Activated CD8-positive, alpha-beta memory T cell treated with anti-CD3 and anti-CD28 coated beads, Interleukin-2, amount 50 U/mL, for 1 hour (primary cell): Measurements from ENCODE around the gene RUNX2.
"Not testable (repeated sequence)": the region's sequence is repeated elsewhere in the genome, so short reads cannot be mapped to it uniquely, and the experiment has no call there.

Source experiments
- DNase-seq: peaks from one replicate; pipeline ENCODE4 v3.0.0-alpha.2; 2020; ENCODE audit errors: extremely low read depth

RUNX2 gene

DNA sequence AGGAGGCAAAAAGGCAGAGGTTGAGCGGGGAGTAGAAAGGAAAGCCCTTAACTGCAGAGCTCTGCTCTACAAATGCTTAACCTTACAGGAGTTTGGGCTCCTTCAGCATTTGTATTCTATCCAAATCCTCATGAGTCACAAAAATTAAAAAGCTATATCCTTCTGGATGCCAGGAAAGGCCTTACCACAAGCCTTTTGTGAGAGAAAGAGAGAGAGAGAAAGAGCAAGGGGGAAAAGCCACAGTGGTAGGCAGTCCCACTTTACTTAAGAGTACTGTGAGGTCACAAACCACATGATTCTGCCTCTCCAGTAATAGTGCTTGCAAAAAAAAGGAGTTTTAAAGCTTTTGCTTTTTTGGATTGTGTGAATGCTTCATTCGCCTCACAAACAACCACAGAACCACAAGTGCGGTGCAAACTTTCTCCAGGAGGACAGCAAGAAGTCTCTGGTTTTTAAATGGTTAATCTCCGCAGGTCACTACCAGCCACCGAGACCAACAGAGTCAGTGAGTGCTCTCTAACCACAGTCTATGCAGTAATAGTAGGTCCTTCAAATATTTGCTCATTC, at the start of gene RUNX2:
TSS of gene RUNX2 (plus strand) at position 375 of the 567 bp plus-strand sequence. CDS start 397 bp downstream, outside the sequence.
- DNase-seq, result no peak

DNA sequence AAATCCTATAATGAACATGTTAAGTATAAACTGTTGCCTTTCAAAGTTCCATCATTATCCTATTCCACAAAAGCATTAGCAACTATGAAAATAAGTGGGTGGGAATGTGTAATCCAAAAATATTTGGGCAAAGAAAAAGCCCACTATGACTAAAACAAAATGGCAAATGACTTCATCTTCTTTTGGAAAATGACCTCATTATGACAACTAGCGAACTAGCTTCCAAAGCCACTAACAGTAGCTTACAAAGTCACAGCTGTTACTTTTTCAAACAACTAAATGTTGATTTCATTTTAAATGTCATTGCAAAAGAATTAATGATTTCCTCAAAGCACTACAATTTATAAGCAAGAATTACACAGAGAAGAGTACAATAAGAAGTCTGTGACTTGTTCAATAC, 49.8 kb upstream of the RUNX2 start:
- no peak for DNase-seq

DNA sequence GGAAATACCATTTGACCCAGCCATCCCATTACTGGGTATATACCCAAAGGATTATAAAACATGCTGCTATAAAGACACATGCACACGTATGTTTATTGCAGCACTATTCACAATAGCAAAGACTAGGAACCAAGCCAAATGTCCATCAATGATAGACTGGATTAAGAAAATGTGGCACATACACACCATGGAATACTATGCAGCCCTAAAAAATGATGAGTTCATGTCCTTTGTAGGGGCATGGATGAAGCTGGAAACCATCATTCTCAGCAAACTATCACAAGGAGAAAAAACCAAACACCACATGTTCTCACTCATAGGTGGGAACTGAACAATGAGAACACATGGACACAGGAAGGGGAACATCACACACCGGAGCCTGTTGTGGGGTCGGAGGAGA, 41.4 kb upstream of the RUNX2 start:
- DNase-seq, result not testable (repeated sequence)

DNA sequence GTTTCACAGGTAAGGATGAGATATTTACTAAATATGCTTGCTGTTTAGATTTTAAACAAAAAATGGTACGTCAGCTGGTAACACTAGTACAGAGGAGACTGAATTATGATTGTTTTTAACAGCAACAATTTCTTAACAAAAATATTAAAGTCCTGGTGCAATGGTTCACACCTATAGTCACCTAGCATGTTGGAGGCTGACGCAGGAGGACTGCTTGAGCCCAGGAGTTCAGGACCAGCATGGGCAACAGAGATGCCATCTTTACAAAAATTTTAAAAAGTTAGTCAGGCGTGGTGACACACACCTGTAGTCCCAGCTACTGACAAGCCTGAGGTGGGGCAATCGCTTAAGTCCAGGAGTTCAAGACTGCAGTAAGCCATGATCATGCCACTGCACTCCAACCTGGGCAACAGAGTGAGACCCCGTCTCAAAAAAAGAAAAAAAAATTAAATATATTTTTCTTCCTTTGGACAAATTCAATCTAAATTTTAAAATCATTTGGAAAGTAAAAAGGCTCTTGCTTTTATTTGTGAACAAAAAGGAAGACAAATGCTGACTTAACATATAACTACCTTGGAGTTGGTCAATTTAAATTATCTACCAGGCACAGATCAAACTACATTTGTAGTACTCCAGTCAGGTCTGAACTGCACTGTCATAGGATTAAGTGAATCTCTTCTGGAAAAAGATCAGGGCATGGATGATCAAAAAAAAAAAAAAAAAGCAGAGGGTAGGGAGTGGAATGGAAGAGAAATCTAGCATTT, 38.2 kb upstream of the RUNX2 start:
- DNase-seq, result no peak

DNA sequence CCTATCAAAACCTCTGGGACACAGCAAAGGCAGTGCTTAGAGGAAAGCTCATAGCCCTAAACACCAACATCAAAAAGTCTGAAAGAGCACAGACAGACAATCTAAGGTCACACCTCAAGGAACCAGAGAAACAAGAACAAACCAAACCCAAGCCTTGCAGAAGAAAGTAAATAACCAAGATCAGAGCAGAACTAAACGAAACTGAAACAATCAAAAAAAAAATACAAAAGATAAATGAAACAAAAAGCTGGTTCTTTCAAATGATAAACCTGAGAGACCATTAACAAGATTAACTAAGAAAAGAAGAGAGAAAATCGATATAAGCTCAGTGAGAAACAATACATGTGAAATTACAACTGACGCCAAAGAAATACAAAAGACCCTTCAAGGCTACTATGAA, 34.8 kb upstream of the RUNX2 start:
- DNase-seq, result no peak

DNA sequence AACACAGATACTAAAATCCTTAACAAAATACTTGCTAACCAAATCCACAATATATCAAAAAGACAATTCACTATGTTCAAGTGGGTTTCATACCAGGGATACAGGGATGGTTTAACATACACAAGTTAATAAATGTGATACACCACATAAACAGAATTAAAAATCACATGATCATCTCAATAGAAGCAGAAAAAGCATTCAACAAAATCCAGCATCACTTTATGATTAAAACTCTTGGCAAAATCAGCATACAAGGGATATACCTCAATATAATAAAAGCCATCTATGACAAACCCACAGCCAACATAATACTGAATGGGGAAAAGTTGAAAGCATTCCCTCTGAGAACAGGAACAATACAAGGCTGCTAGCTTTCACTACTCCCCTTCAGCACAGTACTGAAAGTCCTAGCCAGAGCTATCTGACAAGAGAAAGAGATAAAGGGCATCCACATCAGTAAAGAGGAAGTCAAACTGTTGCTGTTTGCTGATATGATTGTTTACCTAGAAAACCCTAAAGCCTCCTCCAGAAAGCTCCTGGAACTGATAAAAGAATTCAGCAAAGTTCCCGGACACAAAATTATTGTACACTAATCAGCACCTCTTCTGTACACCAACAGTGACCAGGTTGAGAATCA, 33.9 kb upstream of the RUNX2 start:
- DNase-seq, result not testable (repeated sequence)

DNA sequence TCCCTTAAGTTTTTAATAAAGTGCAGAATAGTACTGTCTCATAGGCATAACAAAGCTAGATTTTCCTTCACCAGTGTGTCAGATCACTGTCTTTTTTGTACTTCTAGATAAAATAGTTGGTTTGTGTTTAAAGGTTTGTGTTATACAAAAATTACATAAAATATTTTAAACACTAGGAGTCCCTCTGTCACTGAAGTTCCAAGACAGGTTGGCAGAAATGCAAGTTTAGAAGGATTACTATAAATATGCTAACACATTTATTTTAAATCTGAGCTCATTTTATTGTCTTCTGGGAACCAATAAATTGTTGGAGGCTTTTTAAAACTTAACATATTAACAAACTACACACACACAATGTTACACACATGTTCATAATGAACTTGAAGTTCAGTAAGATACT, 30.8 kb upstream of the RUNX2 start:
- no peak for DNase-seq

DNA sequence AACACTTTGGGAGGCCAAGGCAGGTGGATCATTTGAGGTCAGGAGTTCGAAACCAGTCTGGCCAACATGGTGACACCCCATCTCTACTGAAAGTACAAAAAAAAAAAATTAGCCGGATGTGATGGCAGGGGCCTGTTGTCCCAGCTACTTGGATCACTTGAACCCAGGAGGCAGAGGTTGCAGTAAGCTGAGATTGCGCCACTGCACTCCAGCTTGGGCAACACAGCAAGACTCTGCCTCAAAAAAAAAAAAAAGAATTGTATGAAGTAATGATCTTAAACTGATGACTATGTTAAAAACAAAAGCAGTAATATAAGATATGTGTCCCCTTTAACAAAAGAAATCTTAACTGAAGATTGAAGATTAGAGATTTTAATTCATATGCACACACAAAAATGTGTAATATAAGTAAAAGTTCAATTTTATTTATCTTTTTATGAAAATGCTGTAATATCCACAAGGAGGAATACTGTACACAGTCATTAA, 29.0 kb upstream of the RUNX2 start:
- DNase-seq, result no peak

DNA sequence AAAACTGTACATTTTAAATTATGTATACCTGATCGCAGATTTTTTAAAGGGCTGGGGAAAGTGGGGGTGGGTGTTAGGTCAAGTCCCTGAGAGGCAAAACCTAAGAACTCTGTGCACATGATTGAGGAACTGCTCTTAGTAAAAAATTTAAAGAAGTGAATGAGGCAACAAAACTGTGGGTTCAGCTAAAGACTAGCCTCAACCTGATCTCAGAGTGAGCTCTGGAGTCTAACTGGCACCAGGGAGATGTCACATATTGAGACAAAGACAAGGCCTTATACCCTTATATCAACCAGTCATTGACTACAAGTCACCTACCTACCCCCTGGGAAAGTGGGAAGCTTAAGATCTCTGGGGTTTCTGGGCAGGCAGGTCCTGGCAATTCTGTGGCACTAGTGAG, 27.4 kb upstream of the RUNX2 start:
- DNase-seq, result no peak

DNA sequence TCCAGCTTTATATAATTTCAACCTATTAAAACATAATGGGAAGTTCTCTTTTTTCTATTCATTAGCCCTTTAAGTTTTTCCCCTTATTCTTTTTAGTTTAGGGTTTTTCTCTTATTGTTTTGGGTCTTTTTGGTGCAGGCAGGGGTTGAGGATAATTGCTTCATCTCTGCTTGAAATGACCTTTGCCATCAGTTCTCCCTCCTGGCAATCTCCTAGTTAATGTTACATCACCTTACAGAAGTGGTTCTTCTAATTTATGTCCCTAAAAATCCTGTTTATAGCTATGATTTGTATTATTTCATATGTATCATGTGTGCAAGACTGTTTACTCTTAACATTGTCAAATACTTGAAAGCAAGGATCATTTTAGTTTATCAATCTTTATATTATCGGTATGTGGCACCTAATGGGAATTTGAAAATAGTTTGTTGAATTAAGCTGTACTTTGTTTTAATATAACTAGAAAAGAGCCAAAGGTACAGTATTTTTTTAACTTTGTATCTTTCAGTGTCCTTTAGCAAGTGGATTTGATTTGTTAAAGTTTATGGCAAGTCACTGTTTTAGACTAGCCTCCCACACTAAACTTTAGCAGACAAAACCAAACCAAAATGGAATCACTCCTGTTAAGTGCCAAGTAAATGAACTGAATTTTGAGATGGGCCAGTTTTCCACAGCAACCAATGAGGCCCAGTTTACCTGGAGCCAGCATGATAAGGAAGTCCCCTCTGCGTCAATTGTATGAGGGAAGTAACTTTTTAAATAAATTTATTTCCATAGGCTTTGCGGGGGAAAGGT, 26.6 kb upstream of the RUNX2 start:
- DNase-seq, result no peak

DNA sequence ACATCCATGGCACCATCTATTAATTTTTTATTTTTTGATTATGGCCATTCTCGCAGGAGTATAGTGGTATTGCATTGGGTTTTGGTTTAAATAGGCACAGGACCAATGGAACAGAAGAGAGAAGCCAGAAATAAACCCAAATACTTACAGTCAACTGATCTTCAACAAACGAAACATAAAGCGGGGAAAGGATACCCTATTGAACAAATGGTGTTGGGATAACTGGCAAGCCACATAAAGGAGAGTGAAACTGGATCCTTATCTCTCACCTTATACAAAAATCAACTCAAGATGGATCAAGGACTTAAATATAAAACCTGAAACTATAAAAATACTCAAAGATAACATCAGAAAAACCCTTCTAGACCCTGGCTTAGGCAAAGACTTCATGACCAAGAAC, 25.3 kb upstream of the RUNX2 start:
- no peak for DNase-seq

DNA sequence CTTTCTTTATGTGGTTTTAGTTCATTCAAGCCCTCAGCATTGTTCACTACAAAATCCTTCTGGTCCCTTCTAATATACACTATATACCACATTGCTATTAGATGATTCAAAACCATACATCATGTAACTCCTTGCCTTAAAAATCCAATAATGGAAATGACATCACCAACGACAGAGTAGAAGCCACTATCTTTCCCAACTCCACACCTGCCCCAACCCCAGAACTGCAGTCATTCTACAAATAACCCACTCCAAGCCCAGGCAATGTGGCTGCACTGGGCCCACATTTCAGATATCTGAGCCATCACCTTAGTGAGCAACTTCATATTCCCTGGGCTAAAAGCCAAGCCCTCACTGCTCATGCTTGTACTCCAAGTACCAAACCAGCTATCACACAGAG, 22.6 kb upstream of the RUNX2 start:
- DNase-seq, result no peak

DNA sequence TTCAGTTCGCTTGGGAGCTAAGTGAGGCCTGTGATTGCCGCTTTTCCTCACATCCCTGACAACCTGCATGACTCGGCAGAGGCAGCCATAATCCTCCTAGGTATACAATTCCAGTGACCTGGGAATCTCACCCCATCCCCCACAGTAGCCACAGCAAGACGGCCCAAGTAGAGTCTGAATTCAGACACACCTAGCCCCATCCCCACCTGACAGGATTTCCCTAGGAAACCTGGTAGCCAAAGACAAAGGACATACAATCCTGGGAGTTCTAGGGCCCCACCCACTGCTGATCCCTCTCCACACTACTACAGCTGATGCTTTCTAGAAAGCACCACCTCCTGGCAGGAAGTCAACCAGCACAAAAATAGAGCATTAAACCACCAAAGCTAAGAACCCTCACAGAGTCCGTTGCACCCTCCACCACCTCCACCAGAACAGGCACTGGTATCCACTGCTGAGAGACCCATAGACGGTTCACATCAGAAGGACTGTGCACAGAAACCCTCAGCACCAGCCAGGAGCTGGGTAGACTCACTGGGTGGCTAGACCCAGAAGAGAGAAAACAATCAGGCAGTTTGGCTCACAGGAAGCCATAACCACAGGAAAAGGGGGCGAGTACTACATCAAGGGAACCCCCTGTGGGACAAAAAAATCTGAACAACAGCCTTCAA, 17.9 kb upstream of the RUNX2 start:
- peak; percentile 18 for DNase-seq

DNA sequence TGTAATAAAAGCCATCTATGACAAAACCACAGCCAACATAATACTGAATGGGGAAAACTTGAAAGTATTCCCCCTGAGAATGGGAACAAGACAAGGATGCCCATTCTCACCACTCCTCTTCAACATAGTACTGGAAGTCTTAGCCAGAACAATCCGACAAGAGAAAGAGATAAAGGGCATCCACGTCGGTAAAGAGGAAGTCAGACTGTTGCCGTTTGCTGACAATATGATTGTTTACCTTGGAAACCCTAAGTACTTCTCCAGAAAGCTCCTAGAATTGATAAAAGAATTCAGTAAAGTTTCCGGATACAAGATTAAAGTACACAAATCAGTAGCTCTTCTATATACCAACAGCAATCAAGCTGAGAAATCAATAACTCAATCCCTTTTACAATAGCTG, 14.0 kb upstream of the RUNX2 start:
- DNase-seq, result no peak

DNA sequence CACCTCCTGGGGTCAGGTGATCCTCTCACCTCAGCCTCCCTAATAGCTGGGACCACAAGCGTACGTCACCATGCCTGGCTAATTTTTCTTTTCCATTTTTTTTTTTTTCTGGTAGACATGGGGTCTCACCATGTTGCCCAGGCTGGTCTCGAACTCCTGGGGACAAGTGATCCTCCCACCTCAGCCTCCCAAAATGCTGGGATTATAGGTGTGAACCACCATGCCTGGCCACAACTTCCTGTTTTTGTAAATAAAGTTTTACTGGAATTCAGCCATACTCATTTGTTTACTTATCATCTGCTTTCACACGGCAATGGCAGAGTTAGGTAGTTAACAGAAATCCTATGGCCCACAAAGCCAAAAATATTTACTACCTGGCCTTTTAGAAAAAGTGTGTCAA, 7.8 kb upstream of the RUNX2 start:
- no peak for DNase-seq

DNA sequence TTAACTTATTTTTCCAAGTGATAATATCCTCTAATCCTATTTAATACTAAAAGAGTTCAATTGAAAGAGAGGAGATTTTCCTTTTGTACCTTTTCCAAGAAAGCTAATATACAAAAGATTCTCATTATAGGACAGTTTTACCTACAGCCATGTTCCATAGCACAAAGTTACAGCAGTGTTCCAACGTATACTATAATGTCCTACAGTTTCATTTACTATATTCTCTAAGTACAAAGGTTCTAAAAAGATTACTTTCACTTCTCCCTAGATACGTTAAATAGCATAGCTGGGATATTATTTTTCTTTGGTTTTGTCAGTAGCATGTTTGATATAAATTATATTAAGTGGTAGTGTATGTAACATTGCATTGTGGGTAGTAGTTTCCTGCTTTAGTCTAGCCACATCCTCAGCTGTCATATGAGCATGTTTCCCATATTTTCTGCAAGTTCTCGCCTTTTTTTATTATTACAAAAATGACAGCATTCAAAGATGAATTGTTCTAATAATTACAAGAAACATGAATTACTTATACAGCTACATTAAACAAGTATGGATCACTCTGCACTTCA, 4.4 kb upstream of the RUNX2 start:
- no peak for DNase-seq

DNA sequence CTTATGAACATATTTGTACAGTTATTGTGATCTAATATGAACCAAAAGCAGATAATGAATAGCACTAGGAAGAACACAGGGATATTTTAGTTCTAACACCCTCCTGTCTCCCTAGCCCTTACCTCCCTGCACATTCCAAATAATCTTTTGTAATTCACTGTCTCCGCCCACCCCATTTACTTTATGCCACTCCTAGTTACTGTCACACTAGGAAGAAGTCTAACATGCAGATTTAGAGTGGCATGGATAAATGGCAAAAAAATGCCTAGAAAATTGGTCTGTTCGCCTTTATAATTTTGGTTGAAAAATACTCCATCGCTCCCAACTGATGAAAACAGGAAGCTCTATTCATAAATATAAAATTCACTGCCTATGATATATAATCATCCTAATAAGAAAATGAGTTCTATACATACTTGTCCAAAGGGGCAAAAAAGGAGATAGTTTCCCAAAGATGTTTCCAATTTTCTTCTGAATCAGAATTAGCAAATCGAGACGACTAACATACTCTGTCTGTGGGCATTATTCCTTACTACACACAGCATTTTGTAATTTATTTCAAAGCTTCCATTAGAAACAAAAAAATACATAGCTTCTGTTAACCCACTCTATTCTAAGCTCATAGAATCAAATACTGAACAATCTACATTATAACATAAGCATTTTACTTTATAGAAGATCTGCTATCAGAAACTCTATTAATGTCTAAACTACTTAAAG, 1.3 kb upstream of the RUNX2 start:
- DNase-seq, result no peak

DNA sequence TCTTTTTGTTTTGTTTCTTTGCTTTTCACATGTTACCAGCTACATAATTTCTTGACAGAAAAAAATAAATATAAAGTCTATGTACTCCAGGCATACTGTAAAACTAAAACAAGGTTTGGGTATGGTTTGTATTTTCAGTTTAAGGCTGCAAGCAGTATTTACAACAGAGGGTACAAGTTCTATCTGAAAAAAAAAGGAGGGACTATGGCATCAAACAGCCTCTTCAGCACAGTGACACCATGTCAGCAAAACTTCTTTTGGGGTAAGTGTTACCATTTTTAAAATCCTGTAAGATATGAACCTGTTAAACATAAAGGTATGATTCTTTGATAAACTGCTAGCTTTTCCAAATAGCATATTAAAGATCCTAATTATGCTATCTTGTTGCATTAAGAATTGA, 393 bp downstream of the RUNX2 start:
- DNase-seq, result no peak

DNA sequence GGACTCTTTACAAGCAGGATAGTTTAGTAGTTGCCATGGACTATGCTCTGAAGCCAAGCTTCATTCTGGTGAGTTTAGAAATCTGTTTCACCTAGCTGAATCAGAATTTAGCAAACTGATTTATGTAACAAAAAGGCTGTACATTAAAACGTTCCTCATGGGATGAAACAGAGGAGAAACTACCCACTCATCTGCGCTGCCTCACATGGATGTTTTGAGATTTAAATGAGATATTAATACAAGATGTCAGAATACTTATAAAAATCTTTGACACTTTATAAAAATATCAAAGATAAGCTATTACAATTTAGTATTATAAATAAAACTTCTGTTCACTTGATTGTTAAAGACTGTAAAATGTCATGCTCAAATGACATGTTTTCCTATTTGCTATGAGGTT, 16.8 kb downstream of the RUNX2 start:
- DNase-seq, result no peak

DNA sequence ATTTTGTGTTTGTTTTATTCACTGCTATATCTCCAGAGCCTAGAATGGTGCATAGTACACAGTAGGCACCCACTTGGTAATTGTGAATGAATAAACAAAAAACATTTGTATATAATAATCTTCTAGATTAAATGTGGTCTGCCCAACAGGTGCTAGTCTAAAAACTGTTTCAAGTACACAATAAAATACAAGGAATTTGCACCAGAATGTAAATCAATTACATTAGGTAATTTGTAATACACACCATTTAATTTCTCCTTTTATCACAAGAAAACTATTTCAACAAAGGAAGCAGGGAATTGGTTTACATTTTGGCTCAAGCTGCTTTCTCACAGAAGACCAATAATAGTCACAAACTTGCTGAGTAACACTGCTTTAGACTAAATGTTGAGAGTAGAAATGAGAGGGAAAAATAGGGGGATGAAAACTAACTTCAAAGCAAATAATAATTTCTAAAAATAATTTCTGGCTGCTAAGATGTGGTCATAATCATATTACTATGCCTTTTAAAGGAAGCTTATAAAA, 22.1 kb downstream of the RUNX2 start:
- DNase-seq, result no peak

DNA sequence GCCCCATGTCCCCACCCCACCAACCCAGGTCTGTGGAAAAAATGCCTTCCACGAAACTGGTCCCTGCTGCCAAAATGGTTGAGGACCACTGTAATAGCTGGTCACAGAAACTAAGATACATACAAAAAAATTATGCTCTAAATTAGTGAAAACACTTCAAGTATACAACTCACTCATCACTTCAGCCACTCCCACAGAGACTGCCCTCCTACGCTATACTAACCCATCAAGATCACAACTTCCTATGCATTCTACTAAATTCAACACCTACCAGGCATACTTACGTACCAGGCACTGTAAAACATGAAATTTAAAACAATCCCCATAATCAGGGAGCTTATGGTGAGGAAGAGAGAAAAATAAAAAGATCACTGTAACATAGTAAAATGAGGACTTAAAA, 22.9 kb downstream of the RUNX2 start:
- no peak for DNase-seq
